ENCODE data around the gene FAM193B.

DNA sequence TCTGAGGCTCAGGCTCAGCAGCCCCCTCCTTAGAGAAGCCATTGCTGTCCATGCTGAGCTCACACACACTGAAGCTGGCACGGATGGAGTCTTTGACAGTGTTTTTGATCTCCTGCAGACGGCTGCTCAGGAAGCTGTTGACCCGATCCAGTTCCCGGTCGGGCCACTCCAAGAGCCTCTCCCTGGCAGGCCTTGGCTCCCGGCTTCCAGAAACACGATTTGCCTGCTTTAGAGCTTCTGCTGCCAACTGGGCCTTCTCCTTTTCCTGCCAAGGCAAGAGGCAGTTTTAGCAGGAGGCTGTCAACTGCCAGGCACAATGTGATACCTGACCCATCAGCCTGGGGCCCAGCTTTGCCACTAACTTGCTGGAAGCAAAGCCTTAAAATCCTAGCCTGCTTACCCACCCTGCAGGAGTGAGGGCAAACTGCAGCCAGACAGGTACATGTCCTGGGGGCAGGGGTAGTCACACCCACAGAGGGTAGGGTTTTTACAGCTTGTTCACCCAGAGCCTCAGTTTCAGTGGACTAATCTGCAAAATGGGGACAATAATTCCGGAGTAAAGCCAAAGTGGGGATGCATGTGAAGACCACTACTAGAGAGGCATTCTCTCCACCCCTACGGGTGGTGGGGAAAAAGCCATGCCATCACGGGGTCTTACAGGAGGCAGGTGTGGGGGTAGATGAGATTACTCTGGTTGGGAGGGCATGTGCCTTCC, 29.3 kb downstream of the FAM193B start:
- TF ChIP-seq ZNF274 (IDR thresholded peaks at IDR 0.05; ENCODE audit: low read depth, low read length) (no peak), YY1 (IDR thresholded peaks at IDR 0.05; ENCODE audit: insufficient read depth, insufficient read length) (no peak)

All from NT2/D1 (cell line).